ENCODE data around the gene NUDT13. TPM values are rescaled to one million over a fixed set of nuclear protein-coding genes. Genes with fewer than 3 reads are reported as not detected.

The NUDT13 gene
- 1.5 TPM for total RNA-seq

DNA sequence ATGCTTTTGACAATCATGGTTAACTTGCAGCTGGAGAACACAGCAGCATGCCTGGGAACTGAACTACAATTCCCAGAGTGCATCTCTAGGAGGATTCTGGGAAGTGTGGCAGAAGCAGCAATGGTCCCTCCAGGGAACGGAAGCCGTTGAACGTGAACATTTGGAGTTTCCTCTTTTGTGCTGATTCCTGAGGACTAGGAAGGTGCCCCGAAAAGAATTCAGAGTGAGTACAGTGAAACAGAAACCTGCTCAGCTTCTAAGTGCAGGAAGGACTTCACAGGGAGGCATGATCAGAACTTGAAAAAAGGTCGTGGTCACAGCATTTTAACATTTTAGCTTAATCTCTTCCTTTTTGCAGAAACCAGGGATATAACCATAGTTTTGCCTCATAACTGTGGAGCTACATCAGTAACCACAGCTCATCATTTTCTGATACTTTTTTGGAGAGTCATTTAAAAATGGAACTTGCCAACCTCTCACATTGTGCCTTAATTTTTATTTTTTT lies at the start of gene NUDT13:
TSS of gene NUDT13 (plus strand) at position 111 of the 505 bp plus-strand sequence. CDS start 3,911 bp downstream, outside the sequence.

DNA sequence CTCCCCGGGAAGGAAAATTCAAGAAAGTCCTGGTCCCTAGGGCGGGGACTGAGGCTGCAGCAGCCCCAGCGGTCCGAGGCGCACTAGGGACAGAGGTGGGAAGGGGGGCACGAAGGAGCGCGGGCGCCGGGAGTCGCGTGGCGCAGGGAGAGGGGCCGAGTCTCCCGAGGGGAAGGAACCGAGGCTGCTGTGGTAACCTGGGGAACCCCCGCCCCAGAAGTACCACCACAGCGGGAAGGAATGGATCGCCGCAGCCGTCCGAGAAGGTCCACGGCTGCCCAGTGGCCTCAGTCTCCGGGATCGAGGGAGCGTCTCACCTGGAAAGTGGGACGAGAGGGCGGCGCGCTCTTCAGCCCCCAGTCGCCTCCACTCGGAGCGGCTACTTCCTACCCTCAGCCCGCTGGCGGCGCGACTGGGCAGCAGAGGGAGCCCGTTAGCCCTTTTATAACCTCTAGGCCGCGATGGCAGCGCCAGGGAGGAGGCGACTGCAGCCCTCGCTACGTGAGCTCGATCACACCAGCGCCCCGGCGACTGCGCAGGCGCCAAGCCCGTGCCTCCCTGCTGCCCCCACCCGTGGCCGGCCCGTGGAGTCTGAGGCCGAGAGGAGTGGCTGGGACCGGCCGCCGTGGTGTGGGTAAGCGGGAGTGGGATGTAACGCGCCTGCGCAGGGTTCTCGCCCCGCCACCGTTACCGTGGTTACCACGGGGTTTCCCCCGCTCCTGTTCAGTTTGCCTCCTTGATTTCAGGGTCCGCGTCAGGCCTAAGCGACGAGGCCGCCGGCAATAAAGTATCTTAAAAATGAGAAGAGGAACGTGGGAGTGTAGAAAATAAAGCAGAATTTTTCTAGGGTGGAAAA lies 13.6 kb upstream of the NUDT13 start, which contains the start of gene P4HA1:
TSS of gene P4HA1 (minus strand) at position 418 of the 856 bp plus-strand sequence. CDS start 21,983 bp downstream, outside the sequence.

DNA sequence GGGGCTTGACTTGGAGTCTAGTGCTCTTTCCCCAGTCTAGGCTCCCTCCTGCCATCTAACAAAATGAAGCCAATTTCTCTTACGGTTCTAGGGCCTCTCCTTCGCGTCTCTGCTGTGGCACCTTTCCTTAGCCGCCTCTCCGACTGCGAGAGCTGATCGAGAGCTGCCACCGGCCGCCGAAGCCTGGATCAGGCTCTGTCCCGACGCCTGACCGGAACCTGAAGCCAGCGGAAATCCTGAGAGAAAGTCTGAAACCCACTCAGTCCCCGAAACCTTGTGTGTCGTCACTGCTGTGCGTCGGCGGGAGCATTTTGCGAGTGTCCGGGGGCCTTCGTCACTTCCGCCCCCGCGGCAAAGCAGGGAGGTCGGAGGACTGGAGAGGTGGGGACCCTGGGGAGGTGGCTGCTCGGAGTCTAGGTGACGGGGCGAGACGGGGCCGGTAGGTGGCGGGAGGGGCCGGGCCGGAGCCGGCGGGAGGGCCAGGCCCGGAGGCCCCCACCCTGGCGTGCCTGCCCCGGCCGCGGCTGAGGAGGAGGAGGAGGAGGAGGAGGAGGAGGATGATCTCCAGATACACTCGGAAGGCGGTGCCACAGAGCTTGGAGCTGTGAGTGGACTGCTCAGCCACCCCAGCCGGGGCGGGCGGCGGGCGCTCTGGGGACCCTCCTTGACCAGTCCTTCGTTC lies 57.7 kb downstream of the NUDT13 start, which contains the start of the genes ECD and FAM149B1:
TSS of gene ECD (minus strand) at position 226 of the 682 bp plus-strand sequence. CDS start 4,071 bp downstream, outside the sequence.
TSS of gene FAM149B1 (plus strand) at position 337 of the 682 bp plus-strand sequence. CDS start at position 558, 221 bp downstream.

Other genes starting within 250 kb of the NUDT13 start
- gene OIT3, start 216.7 kb upstream of the NUDT13 start, total RNA-seq = 1.6 TPM
- gene PLA2G12B, start 155.6 kb upstream of the NUDT13 start, total RNA-seq = not detected
- gene P4HA1, start 13.6 kb upstream of the NUDT13 start, total RNA-seq = 107 TPM
- gene ECD, start 57.6 kb downstream of the NUDT13 start, total RNA-seq = 42.8 TPM
- 33.8 TPM for gene FAM149B1, start 57.7 kb downstream of the NUDT13 start, total RNA-seq
- 34.0 TPM for gene DNAJC9, start 136.8 kb downstream of the NUDT13 start, total RNA-seq
- 53.2 TPM for gene MRPS16, start 142.2 kb downstream of the NUDT13 start, total RNA-seq
- 4.9 TPM for gene CFAP70, start 248.4 kb downstream of the NUDT13 start, total RNA-seq